HG02798 (cell line): Measurements from ENCODE around the gene GCFC2.

Source experiments
- ATAC-seq: cut with Tn5 transposase; IDR thresholded peaks from one replicate; pipeline ENCODE4 v1.9.1; 2021; ENCODE audit warnings: mild to moderate bottlenecking; ENCODE audit not compliant: unreplicated experiment, poor library complexity

The GCFC2 gene

GRCh38 chr2:75632813-75633212, 77.9 kb downstream of the GCFC2 start:
- no peak for ATAC-seq

GRCh38 chr2:75632091-75632701, 78.5 kb downstream of the GCFC2 start:
- ATAC-seq, result no peak

- ATAC-seq, result peak; percentile 92
Measured at GRCh38 chr2:75627902-75628504, 82.7 kb downstream of the GCFC2 start.

- no peak for ATAC-seq
Measured at GRCh38 chr2:75622929-75623328, 87.8 kb downstream of the GCFC2 start.

GRCh38 chr2:75622500-75622899, 88.2 kb downstream of the GCFC2 start:
- no peak for ATAC-seq

- no peak for ATAC-seq
Measured at GRCh38 chr2:75621228-75621627, 89.5 kb downstream of the GCFC2 start.

GRCh38 chr2:75619956-75620740, 90.6 kb downstream of the GCFC2 start:
- no peak for ATAC-seq

- ATAC-seq, result no peak
Measured at GRCh38 chr2:75616933-75617332, 93.8 kb downstream of the GCFC2 start.

GRCh38 chr2:75616406-75616805, 94.3 kb downstream of the GCFC2 start:
- no peak for ATAC-seq

- ATAC-seq, result no peak
Measured at GRCh38 chr2:75614162-75614651, 96.5 kb downstream of the GCFC2 start.

GRCh38 chr2:75612862-75613243, 97.9 kb downstream of the GCFC2 start:
- ATAC-seq, result no peak
